Osteocyte (in vitro differentiated cells): ENCODE measurements around the gene ATG16L2. TPM values are rescaled to one million over a fixed set of nuclear protein-coding genes. Genes with fewer than 3 reads are reported as not detected.

ENCODE experiments used
- DNase-seq: peaks from one replicate; pipeline ENCODE4 v3.0.0; 2021; ENCODE audit warnings: mixed read lengths; ENCODE audit not compliant: unreplicated experiment; ENCODE audit errors: extremely low spot score
- H3K27ac Mint-ChIP-seq: one replicate; pipeline ENCODE4 v1.8.0; 2021; ENCODE audit warnings: mild to moderate bottlenecking, mixed read lengths; ENCODE audit not compliant: unreplicated experiment
- H3K27me3 Mint-ChIP-seq: one replicate; pipeline ENCODE4 v1.8.0; 2021; ENCODE audit warnings: mixed read lengths; ENCODE audit not compliant: unreplicated experiment
- H3K36me3 Mint-ChIP-seq: one replicate; pipeline ENCODE4 v1.8.0; 2021; ENCODE audit warnings: mixed read lengths; ENCODE audit not compliant: unreplicated experiment
- H3K4me1 Mint-ChIP-seq: one replicate; pipeline ENCODE4 v1.8.0; 2021; ENCODE audit warnings: mixed read lengths; ENCODE audit not compliant: unreplicated experiment
- H3K4me3 Mint-ChIP-seq: one replicate; pipeline ENCODE4 v1.8.0; 2021; ENCODE audit warnings: mild to moderate bottlenecking, moderate library complexity, mixed read lengths; ENCODE audit not compliant: unreplicated experiment
- H3K9me3 Mint-ChIP-seq: one replicate; pipeline ENCODE4 v1.8.0; 2021; ENCODE audit warnings: mixed read lengths; ENCODE audit not compliant: unreplicated experiment
- total RNA-seq: library from RNA; stranded (reverse); gene quantifications from 2 replicates; pipeline ENCODE4 v1.2.1, GENCODE V29; 2021
- TF ChIP-seq, protein P1 (sequence below): fragments of 200-600 bp; sonication (generic); IDR thresholded peaks from 2 replicates; pipeline ENCODE4 v1.5.0; 2021; ENCODE audit warnings: antibody characterized with exemption, mild to moderate bottlenecking, moderate library complexity

The ATG16L2 gene
- total RNA-seq, 1 donor from 2014 or later = 17.1 TPM

DNA sequence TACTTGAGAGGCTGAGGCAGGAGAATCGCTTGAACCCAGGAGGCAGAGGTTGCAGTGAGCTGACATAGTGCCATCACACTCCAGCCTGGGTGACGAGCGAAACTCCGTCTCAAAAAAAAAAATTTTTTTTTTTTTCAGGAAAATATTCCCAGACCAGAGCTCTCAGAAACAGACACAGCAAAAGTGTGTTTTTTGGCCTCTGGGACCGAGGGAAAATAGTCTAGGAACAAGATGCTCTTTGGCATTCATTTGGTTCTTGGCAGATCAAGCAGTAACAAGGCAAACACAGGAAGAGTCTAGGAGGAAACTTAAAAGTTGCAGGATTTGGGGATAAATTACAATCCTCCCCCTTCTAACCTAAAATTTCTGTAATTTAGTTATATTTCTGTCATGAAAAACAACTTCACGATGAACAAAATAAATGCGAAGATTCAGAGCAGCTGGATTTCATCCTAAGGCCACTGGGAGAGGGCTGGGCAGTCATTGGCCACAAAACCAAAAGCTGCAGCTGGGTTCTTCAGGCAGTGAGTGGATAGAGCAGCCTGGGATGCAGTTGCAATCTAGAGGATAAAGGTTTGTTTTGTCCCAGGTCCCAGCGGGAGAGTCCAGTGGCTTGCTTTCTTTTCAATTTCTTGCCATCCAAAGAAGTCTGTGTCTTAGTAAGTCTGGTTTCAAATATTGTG is 19.7 kb downstream of the ATG16L2 start:
- Mint-ChIP-seq H3K27ac (no peak overlapping the region), H3K4me3 (no peak overlapping the region), H3K9me3 (no peaks in the 10 kb centered on the region), H3K4me1 (peaks cover 20% of the 10 kb centered on the region), H3K36me3 (peaks cover 9% of the 10 kb centered on the region), H3K27me3 (no peaks in the 10 kb centered on the region)
- DNase-seq = peak; percentile 42
- TF ChIP-seq, protein P1, sequence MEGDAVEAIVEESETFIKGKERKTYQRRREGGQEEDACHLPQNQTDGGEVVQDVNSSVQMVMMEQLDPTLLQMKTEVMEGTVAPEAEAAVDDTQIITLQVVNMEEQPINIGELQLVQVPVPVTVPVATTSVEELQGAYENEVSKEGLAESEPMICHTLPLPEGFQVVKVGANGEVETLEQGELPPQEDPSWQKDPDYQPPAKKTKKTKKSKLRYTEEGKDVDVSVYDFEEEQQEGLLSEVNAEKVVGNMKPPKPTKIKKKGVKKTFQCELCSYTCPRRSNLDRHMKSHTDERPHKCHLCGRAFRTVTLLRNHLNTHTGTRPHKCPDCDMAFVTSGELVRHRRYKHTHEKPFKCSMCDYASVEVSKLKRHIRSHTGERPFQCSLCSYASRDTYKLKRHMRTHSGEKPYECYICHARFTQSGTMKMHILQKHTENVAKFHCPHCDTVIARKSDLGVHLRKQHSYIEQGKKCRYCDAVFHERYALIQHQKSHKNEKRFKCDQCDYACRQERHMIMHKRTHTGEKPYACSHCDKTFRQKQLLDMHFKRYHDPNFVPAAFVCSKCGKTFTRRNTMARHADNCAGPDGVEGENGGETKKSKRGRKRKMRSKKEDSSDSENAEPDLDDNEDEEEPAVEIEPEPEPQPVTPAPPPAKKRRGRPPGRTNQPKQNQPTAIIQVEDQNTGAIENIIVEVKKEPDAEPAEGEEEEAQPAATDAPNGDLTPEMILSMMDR = no peak

DNA sequence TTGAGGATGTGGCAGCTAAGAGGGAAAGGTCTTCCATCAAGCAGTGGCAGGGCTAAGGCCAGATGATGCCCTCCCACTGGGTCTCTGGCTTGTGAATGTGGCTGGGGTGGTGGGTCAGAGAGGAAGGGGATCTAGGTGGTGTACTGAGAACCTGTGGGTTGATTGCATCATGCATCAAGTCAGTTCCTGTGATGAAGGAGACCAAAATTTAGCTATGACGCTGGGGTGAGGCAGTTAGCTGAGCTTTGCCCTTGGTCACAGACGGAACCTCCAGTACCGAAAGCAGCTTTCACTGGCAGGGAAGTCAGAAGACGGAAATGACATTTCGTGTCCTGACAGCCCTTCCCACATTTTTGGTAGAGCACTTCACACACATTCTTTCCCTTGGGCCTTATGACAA is 20.7 kb downstream of the ATG16L2 start:
- DNase-seq = no peak
- Mint-ChIP-seq H3K4me1 (peaks cover 20% of the 10 kb centered on the region), H3K9me3 (no peaks in the 10 kb centered on the region), H3K27ac (no peak overlapping the region), H3K27me3 (no peaks in the 10 kb centered on the region), H3K4me3 (no peak overlapping the region), H3K36me3 (peaks cover 11% of the 10 kb centered on the region)
- TF ChIP-seq, protein P1 = no peak

DNA sequence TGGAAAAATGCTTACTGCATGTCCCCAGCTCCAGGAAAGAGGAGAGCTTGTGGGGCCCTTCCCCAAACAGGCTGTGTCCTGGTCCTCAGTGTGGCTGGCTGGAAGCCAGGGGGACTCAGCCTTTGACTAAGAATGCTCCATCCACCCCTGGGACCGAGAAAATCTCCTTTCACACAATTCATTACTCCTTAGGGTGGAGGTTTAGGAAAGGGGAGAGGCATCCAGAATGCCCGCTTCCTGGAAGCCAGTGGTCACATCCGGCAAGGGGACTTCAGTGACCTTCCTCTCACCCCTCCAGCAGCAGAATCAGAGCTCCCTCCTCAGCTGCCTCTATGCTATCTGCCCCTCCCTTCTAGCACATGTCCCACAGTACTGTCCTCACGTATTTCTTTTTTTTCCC is 21.9 kb downstream of the ATG16L2 start:
- DNase-seq = peak; percentile 77
- peaks cover 16% of the 10 kb centered on the region for H3K36me3 Mint-ChIP-seq
- no peak overlapping the region for H3K4me3 Mint-ChIP-seq
- TF ChIP-seq, protein P1 = no peak
- H3K27me3 Mint-ChIP-seq = no peaks in the 10 kb centered on the region
- H3K4me1 Mint-ChIP-seq = peaks cover 24% of the 10 kb centered on the region
- no peak overlapping the region for H3K27ac Mint-ChIP-seq
- H3K9me3 Mint-ChIP-seq = no peaks in the 10 kb centered on the region

DNA sequence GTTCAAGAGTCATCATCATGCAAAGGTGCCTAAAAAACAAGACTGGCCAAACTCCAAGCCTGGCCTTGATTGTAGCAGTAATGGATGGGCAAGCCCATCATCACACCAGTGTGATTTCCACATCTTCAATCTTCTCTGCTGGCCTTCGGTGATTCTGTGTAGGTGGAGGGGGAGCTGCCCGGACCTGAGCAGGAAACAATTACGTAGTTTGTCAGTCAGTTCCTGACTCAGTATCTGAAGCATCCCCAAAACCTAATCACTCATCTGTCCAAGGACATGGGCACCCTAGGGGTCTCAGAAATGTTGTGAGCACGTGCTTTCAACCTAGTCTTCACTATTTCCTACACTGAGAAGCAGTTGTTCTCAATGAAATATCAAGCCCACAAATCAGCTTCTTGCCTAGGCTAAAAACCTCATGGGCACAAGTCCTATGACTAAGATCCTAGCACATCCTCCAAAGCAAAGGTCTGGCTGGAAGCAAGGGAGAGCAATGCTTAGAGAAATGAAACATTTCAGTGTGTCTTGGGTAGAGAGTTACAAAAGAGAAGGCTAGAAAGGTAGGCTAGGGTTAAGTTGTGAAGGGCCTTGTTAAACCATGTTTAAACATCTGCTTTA is 24.6 kb downstream of the ATG16L2 start:
- peak; percentile 49 for DNase-seq
- Mint-ChIP-seq H3K27me3 (no peaks in the 10 kb centered on the region), H3K36me3 (peaks cover 32% of the 10 kb centered on the region), H3K4me1 (peaks cover 14% of the 10 kb centered on the region), H3K27ac (no peak overlapping the region), H3K9me3 (no peaks in the 10 kb centered on the region), H3K4me3 (no peak overlapping the region)
- TF ChIP-seq, protein P1 = no peak

DNA sequence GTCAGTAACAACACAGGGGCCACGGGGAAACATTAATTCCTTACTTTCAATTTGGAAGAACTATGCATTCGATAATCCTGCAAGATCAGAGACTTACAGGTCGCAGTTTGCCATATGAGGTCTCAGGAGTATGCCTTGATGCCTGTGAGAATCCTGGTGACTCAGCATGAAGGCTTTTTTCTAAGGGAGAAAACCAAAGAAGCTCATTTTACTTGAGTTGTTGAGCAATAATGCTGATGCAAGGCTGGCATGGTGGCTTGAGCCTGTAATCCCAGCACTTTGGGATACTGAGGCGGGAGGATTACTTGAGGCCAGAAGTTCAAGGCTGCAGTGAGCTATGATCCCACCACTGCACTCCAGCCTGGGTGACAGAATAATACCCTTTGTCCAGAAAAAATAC is 26.6 kb downstream of the ATG16L2 start:
- no peak overlapping the region for H3K27ac Mint-ChIP-seq
- H3K4me3 Mint-ChIP-seq = no peak overlapping the region

More for the DNA sequence above, 26.6 kb downstream of the ATG16L2 start:
- H3K36me3 Mint-ChIP-seq = peaks cover 30% of the 10 kb centered on the region
- no peak for DNase-seq
- H3K4me1 Mint-ChIP-seq = peaks cover 16% of the 10 kb centered on the region
- no peaks in the 10 kb centered on the region for H3K9me3 Mint-ChIP-seq
- H3K27me3 Mint-ChIP-seq = no peaks in the 10 kb centered on the region
- TF ChIP-seq, protein P1 = no peak
